ENCODE measurements around the gene NDUFS4.
"Not testable (repeated sequence)": the region's sequence is repeated elsewhere in the genome, so short reads cannot be mapped to it uniquely, and the experiment has no call there.

NDUFS4 gene

DNA sequence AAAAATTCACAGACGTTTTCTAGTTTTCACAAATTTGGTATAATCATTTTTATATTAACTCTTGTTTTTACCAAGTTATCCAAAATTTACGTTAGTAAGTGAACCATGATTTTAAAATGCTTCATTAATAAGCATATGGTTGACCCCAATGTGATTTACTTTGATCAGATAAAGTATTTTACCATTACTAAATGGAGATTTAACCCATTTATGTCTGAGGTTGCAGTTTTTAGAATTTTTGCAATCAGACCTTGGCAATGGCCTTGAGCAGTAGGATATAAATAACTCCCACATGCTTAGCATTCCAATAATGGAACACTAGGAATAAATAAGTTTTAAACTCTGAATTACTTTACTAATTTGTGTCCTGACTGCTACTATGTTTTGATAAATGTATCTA is 84.6 kb downstream of the NDUFS4 start:
- Histone ChIP-seq H3K27ac (replicated peaks) (no peak overlapping the region), H3K27me3 (ENCODE audit: insufficient read depth, poor library complexity, severe bottlenecking) (no peaks in the 10 kb centered on the region), H3K4me3 (replicated peaks; ENCODE audit: insufficient read depth, low read length) (no peak overlapping the region)
- no peak for DNase-seq (ENCODE audit: low read depth in 1 of 2, low spot score in 1 of 2)
- TF ChIP-seq SPI1 (IDR thresholded peaks at IDR 0.05; ENCODE audit: borderline replicate concordance, low read depth) (no peak), POLR2AphosphoS5 (IDR thresholded peaks at IDR 0.05; ENCODE audit: low read depth) (no peak), GABPA (IDR thresholded peaks at IDR 0.05; ENCODE audit: low read depth) (no peak), CTCF (IDR thresholded peaks at IDR 0.05; ENCODE audit: insufficient read depth, low read length) (no peak)
- TF ChIP-seq, protein P1, sequence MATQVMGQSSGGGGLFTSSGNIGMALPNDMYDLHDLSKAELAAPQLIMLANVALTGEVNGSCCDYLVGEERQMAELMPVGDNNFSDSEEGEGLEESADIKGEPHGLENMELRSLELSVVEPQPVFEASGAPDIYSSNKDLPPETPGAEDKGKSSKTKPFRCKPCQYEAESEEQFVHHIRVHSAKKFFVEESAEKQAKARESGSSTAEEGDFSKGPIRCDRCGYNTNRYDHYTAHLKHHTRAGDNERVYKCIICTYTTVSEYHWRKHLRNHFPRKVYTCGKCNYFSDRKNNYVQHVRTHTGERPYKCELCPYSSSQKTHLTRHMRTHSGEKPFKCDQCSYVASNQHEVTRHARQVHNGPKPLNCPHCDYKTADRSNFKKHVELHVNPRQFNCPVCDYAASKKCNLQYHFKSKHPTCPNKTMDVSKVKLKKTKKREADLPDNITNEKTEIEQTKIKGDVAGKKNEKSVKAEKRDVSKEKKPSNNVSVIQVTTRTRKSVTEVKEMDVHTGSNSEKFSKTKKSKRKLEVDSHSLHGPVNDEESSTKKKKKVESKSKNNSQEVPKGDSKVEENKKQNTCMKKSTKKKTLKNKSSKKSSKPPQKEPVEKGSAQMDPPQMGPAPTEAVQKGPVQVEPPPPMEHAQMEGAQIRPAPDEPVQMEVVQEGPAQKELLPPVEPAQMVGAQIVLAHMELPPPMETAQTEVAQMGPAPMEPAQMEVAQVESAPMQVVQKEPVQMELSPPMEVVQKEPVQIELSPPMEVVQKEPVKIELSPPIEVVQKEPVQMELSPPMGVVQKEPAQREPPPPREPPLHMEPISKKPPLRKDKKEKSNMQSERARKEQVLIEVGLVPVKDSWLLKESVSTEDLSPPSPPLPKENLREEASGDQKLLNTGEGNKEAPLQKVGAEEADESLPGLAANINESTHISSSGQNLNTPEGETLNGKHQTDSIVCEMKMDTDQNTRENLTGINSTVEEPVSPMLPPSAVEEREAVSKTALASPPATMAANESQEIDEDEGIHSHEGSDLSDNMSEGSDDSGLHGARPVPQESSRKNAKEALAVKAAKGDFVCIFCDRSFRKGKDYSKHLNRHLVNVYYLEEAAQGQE (IDR thresholded peaks at IDR 0.05; ENCODE audit: insufficient replicate concordance, low read depth): no peak

- H3K4me3 ChIP-seq (replicated peaks; ENCODE audit: insufficient read depth, low read length): no peak overlapping the region
- no peak for TF ChIP-seq SPI1 (IDR thresholded peaks at IDR 0.05; ENCODE audit: borderline replicate concordance, low read depth)
- no peak for TF ChIP-seq CTCF (IDR thresholded peaks at IDR 0.05; ENCODE audit: insufficient read depth, low read length)
- TF ChIP-seq GABPA (IDR thresholded peaks at IDR 0.05; ENCODE audit: low read depth): no peak
- no peak for TF ChIP-seq POLR2AphosphoS5 (IDR thresholded peaks at IDR 0.05; ENCODE audit: low read depth)
- TF ChIP-seq, protein P1 (IDR thresholded peaks at IDR 0.05; ENCODE audit: insufficient replicate concordance, low read depth): no peak
- no peak for DNase-seq (ENCODE audit: low read depth in 1 of 2, low spot score in 1 of 2)
- no peaks in the 10 kb centered on the region for H3K27me3 ChIP-seq (ENCODE audit: insufficient read depth, poor library complexity, severe bottlenecking)
- no peak overlapping the region for H3K27ac ChIP-seq (replicated peaks)
These were observed 88.9 kb downstream of the NDUFS4 start for GRCh38 chr5:53649352-53649751.

GRCh38 chr5:53660573-53660972 is 100.1 kb downstream of the NDUFS4 start:
- not testable (repeated sequence) for H3K4me3 ChIP-seq (replicated peaks; ENCODE audit: insufficient read depth, low read length); H3K27me3 ChIP-seq (ENCODE audit: insufficient read depth, poor library complexity, severe bottlenecking); H3K27ac ChIP-seq (replicated peaks); DNase-seq (ENCODE audit: low read depth in 1 of 2, low spot score in 1 of 2)

- H3K27ac ChIP-seq (replicated peaks); H3K4me3 ChIP-seq (replicated peaks; ENCODE audit: insufficient read depth, low read length); H3K27me3 ChIP-seq (ENCODE audit: insufficient read depth, poor library complexity, severe bottlenecking); DNase-seq (ENCODE audit: low read depth in 1 of 2, low spot score in 1 of 2): not testable (repeated sequence)
These were observed 104.9 kb downstream of the NDUFS4 start for GRCh38 chr5:53665313-53665712.

- DNase-seq (ENCODE audit: low read depth in 1 of 2, low spot score in 1 of 2): no peak
- no peak overlapping the region for H3K4me3 ChIP-seq (replicated peaks; ENCODE audit: insufficient read depth, low read length)
- H3K27ac ChIP-seq (replicated peaks): no peak overlapping the region
- TF ChIP-seq, protein P1 (IDR thresholded peaks at IDR 0.05; ENCODE audit: insufficient replicate concordance, low read depth): no peak
- TF ChIP-seq GABPA (IDR thresholded peaks at IDR 0.05; ENCODE audit: low read depth) (no peak), SPI1 (IDR thresholded peaks at IDR 0.05; ENCODE audit: borderline replicate concordance, low read depth) (no peak), CTCF (IDR thresholded peaks at IDR 0.05; ENCODE audit: insufficient read depth, low read length) (no peak), POLR2AphosphoS5 (IDR thresholded peaks at IDR 0.05; ENCODE audit: low read depth) (no peak)
- H3K27me3 ChIP-seq (ENCODE audit: insufficient read depth, poor library complexity, severe bottlenecking): no peaks in the 10 kb centered on the region
These were observed 107.2 kb downstream of the NDUFS4 start for GRCh38 chr5:53667621-53668020.

Data from HL-60 (cell line).